Vagina (tissue), 2 donors: ENCODE results near the gene SIAH1.

ENCODE experiments used
- CTCF ChIP-seq, 3 experiments: fragments of 450-650 bp in 2 of 3; fragments of 200-600 bp in 1 of 3; sonication (generic) in 1 of 3; IDR thresholded peaks; one replicate each; pipeline ENCODE4 v1.5.1; 2017 to 2019; ENCODE audit warnings: antibody characterized with exemption in 3 of 3, mild to moderate bottlenecking in 2 of 3, moderate library complexity in 2 of 3
- POLR2A ChIP-seq, 2 donors: fragments of 450-650 bp; IDR thresholded peaks; one replicate each; pipeline ENCODE4 v1.6.1; 2017; ENCODE audit warnings: antibody characterized with exemption in 2 of 2, mild to moderate bottlenecking in 2 of 2, moderate library complexity in 2 of 2
- POLR2AphosphoS5 ChIP-seq, 2 donors: sonication (generic); formaldehyde crosslinking; IDR thresholded peaks; one replicate each; pipeline ENCODE4 v1.9.0; 2017; ENCODE audit warnings: antibody characterized with exemption in 2 of 2, mild to moderate bottlenecking in 2 of 2, low read depth in 1 of 2; ENCODE audit not compliant: insufficient read depth in 1 of 2

GRCh38 chr16:48405153-48405552 lies 19.9 kb upstream of the SIAH1 start:
- TF ChIP-seq CTCF (IDR thresholded peaks at IDR 0.05), result no peak
- TF ChIP-seq POLR2A (IDR thresholded peaks at IDR 0.05), result no peak
- no peak for TF ChIP-seq POLR2AphosphoS5 (IDR thresholded peaks at IDR 0.05; ENCODE audit: insufficient read depth in 1 of 2, low read depth in 1 of 2)
